Testis (tissue), 2 donors: ENCODE measurements around the gene SIVA1.

Experiments used
- CTCF ChIP-seq, 3 experiments: fragments of 450-650 bp in 2 of 3; fragments of 200-600 bp in 1 of 3; sonication (generic) in 1 of 3; IDR thresholded peaks; one replicate each; pipeline ENCODE4 v1.5.1; 2016 to 2019; ENCODE audit warnings: antibody characterized with exemption in 3 of 3, mild to moderate bottlenecking in 2 of 3, moderate library complexity in 1 of 3
- POLR2A ChIP-seq: fragments of 450-650 bp; IDR thresholded peaks from one replicate; pipeline ENCODE4 v1.6.1; 2017; ENCODE audit warnings: antibody characterized with exemption, mild to moderate bottlenecking, moderate library complexity

DNA sequence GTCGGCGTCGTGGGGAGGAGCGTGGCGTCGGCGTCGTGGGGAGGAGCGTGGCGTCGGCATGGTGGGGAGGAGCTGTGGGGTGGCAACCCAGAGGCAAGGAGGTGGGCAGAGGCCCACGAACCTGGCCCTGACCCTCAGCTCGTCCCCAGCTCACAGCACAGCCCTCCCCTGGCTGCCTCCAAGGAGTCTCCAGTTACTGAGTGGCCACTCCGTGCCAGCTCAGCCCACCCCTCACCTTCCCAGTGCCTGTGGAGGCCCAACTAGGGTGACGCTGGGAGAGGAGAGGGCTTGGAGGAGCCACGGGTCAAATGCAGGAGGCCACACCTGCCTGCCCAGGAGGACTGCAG is 23.1 kb upstream of the SIVA1 start:
- no peak for TF ChIP-seq CTCF (IDR thresholded peaks at IDR 0.05)
- TF ChIP-seq POLR2A = no peak
